GM21423 (cell line): Measurements from ENCODE around the gene SLC41A3.
"Not testable (repeated sequence)": the region's sequence is repeated elsewhere in the genome, so short reads cannot be mapped to it uniquely, and the experiment has no call there.

Source experiments
- ATAC-seq: cut with Tn5 transposase; IDR thresholded peaks from one replicate; pipeline ENCODE4 v1.9.1; 2021; ENCODE audit warnings: mild to moderate bottlenecking, moderate library complexity; ENCODE audit not compliant: unreplicated experiment

The SLC41A3 gene

DNA sequence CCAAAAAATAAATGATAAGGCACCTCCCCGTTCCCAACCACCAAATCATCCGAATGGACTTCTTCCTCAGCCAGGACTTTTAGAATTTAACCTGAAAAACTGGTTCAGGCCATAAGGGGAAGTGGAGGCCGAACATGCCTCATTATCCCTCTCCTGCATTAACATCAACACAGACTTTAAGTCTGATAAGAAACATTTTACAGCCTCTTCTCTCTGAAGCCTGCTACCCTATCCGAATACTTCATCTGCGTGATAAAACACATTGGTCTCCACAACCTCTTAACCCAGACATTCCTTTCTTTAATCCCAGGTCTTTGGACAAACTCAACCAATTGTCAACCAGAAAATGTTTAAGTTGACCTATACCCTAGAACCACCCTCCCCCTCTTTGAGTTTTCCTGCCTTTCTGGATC, 850 bp upstream of the SLC41A3 start:
- no peak for ATAC-seq

DNA sequence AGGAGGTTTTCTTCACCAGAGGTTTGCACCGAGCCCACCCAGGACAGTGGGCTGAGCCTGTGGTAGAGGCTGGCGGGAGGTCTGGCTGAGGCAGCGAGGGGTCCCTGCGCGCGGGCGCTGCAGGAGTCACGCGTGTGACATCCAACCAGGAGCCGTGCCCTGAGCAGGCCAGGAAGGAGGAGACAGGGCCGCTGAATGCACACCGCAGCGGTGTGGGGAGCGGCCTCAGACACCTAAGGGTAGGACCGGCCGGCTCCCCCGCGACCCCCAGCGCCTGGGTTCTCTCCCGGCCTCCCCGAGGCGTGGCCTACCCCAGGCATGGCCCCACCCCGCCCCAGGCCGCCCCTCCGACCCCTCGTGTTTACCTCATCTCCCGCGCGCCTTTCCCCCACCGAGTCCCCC, 412 bp downstream of the SLC41A3 start:
- ATAC-seq: peak; percentile 35

DNA sequence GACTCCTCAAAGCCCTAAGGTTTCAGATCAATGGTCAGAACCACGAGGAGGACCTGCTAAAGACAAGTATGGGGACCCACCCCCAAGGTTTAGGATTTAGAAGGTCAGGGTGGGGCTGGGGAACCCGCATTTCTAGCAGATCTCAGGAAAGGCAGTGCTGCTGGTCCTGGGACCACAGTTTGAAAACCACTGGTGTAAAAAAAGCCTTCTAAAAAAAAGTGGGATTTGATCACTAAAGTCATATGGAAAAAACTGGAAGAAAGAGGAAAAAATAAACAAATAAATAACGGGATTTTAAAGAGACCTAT, 832 bp downstream of the SLC41A3 start:
- no peak for ATAC-seq

DNA sequence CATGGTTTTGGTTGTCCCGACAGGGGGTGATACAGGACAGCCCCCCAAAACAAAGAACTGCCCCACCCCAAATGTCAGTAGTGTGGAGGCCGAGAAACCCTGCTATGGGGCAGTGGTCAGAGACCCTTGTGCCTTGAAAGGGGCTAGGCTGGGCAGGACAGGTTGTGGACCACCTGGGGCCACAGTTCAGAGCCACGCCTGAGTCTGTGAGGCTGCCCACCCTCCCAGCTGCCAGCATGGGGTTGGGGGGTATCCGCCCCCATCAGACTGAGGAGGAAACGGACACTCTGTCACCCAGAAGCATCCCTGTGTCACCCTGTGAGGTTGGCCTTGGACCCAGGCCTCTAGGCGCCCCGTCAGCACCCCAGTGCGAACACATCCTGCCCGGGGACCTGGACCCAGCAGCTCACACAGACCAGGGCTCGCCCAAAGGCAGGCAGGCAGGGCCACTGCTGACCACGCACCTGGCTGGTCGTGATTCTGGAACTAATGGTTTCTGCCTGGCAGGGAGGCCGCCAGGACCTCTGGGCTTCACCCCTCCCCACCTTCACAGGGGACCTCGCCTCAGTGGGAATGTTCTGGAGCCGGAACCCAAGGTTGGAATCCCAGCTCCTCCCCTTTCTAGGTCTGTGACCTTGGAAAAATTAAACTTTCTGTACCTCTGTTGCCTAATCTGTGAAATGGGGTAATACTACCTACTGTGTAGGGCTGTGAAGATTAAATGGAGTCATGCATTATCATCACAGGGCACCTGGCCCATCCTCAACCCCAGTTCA, 1.4 kb downstream of the SLC41A3 start:
- ATAC-seq: no peak

GRCh38 chr3:126081618-126082361, 2.1 kb downstream of the SLC41A3 start:
- ATAC-seq: no peak

DNA sequence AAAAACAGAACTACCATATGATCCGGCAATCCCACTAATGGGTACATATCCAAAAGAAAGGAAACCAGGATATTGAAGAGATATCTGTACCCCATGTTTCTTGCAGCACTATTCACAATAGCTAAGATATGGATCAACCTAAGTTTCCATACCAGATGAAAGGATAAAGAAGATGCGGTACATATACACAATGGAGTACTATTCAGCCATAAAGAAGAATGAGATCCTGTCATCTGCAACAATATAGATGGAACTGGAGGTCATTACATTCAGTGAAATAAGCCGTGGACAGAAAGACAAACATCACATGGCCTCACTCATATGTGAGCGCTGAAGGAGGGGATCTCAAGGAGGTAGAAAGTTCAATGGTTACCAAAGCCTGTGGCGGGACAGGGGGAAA, 3.0 kb downstream of the SLC41A3 start:
- no peak for ATAC-seq

DNA sequence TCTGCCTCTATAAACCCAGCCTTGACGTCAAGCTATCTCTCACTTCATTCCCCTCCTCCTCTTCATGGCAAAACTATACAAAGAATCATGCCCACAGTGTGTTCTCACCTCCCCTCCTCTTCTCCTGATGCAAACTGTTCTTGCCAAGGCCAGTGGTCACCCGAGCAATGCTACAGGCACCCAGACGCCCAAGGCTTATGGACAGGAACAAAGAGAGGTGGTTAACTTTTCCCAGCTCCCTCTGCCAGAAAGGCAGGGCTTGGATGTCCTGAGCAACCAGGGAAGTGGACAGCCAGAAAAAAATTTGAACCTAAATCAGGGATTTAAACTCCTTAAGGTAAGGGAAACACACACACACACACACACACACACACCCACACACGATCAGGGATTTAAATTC, 5.1 kb downstream of the SLC41A3 start:
- no peak for ATAC-seq

GRCh38 chr3:126077754-126078153, 6.2 kb downstream of the SLC41A3 start:
- ATAC-seq: no peak

DNA sequence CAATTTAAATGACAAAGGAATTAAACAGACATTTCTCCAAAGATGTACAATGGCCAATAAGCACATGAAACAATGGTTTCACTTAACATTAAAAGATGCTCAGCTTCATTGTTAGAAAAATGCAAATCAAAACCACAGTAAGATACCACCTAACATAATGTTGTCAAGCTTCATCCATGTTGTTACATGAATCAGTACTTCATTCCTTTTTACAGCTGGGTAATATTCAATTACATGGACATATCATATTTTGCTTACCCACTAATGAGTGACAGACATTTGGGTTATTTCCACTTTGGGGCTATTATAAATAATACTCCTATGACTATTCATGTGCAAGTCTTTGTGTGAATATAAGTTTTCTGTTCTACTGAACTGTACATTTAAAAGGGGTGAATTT, 7.8 kb downstream of the SLC41A3 start:
- no peak for ATAC-seq

DNA sequence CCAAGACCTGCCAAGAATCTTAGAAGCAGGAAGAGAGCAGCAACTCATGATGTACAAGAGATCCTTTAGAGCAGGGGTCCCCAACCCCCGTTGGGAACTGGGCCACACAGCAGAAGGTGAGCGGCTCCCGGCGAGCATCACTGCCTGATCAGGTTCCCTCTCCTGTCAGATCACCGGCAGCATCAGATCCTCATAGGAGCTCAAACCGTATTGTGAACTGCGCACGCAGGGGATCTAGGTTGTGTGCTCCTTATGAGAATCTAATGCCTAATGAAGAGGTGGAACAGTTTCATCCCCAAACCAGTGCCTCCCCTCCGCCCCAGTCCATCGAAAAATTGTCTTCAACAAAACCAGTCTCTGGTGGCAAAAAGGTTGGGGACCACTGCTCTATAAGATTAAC, 13.8 kb downstream of the SLC41A3 start:
- no peak for ATAC-seq

- ATAC-seq: no peak
These were observed 16.0 kb downstream of the SLC41A3 start for GRCh38 chr3:126067959-126068358.

- ATAC-seq: not testable (repeated sequence)
These were observed 17.2 kb downstream of the SLC41A3 start for GRCh38 chr3:126066676-126067075.

DNA sequence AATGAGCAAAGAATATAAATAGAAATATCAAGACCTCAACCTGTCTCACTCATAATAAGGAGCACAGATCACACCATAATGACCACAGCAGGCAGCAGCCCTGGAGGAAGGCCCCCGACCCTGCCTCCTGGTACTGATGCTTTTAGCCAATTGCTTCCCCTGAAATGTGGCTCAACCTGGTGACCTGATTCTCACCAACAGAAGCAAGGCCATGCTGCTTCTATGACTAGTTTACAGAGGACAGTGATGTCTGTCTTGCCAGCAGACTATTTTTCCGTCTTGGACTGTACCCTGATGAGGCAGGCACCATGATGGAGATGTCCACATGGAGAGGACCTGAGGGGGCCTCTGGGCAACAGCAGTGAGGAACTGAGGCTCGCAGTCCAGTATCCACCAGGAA, 18.0 kb downstream of the SLC41A3 start:
- no peak for ATAC-seq

GRCh38 chr3:126064627-126065258, 19.2 kb downstream of the SLC41A3 start:
- no peak for ATAC-seq

DNA sequence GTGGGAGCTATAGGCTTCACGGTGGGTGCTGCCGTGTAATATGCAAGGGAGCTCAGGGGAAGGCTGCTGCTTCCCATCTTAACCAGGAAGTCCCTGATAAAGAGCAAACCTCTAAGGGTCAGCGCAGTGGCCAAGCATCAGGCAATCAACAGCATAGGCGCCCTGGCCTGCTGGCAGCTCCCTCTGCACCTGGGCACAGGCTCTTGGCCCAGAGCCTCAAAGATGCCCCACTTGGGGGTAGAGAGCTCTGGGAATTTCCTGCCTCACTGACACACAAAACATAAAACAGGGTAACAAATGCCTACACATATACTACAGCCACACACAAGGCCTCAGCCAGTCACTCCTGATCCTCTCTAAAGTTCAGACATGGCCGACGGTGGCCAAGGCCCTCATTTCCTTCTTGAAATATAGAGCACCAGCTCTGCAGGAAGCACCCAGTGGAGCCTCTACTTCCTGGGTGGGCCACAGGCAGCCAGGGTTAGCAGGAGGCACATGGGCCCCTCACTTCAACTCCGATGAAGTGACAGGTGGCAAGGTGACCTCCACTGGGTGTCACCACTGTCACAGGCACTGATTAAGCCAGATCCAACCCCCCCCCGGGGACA, 20.5 kb downstream of the SLC41A3 start:
- ATAC-seq: no peak

DNA sequence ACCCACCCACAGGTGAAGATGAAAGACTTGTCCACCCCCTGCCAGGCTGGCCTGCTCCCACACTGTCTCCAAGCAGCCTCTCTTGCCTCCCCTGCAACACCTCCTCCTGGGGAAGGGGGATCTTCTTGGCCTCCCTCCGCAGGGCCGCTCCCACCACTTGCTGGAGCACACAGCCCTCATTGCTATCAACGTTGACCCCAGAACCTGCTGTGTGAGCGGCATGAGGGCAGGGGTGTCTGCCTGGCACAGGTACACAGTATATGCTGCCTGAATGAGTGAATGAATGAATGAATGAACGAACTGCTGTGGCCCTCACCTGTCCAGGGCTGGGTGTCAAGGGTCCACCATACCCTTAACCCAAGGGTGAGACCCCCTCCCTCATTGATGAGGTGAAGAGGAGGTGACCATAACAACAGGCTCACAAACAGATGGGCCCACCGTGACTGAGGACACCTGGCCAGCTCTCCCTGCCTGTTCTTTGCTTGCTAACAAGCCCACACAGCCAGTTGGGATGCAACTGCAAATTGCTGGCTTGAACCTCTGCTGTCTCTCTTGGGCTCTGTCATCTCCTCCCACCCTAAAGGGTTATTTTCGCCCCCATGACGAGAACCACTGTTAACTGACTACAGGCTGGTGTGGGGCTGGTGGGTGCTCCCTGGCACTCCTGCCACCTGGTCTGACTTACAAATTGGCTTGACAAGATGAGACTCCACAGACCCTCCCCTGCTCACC, 22.5 kb downstream of the SLC41A3 start:
- ATAC-seq: no peak

GRCh38 chr3:126060613-126061145, 23.2 kb downstream of the SLC41A3 start:
- ATAC-seq: no peak

- no peak for ATAC-seq
These were observed 25.3 kb downstream of the SLC41A3 start for GRCh38 chr3:126058666-126059065.

GRCh38 chr3:126057936-126058335, 26.0 kb downstream of the SLC41A3 start:
- ATAC-seq: no peak

GRCh38 chr3:126057501-126057819, 26.5 kb downstream of the SLC41A3 start:
- no peak for ATAC-seq
